ENCODE data around the gene CPSF4L.

- TF ChIP-seq ZNF274 (IDR thresholded peaks at IDR 0.05; ENCODE audit: low read depth, low read length) (no peak), YY1 (IDR thresholded peaks at IDR 0.05; ENCODE audit: insufficient read depth, insufficient read length) (no peak), SUZ12 (IDR thresholded peaks at IDR 0.05; ENCODE audit: extremely low read depth, insufficient read depth, insufficient read length) (no peak)
Measured at GRCh38 chr17:73224237-73224636, 37.4 kb downstream of the CPSF4L start.
